A549 treated with AZD9567 at 1 μM for 4 hours (cell line): Measurements from ENCODE around the gene FAM240A. TPM values are rescaled to one million over a fixed set of nuclear protein-coding genes. Genes with fewer than 3 reads are reported as not detected.

Experiments used
- total RNA-seq: library from RNA; stranded (reverse); fragments of 200-300 nt; extraction: Qiagen RNA extraction; gene quantifications from 5 replicates; pipeline ENCODE4 v1.2.3, GENCODE V29; 2022; ENCODE audit not compliant: insufficient read depth

FAM240A gene
- not detected in 5 replicates for total RNA-seq

GRCh38 chr3:46612324-46612723 lies at the start of gene FAM240A:
Gene FAM240A, plus strand, starts transcription at chr3:46612525. Its CDS starts 159 bp downstream, at chr3:46612684.

GRCh38 chr3:46566040-46566641 lies 46.2 kb upstream of the FAM240A start, which contains the start of gene LRRC2:
Gene LRRC2, minus strand, starts transcription at chr3:46566302. Its CDS starts 14,711 bp downstream, at chr3:46551591.

Other genes starting within 250 kb of the FAM240A start
- not detected in 5 replicates for gene CCR5, start 241.6 kb upstream of the FAM240A start, total RNA-seq
- 0.05 to 0.11 TPM (median 0.09 TPM) in 4 of 5 replicates, not detected in the other for gene CCRL2, start 205.3 kb upstream of the FAM240A start, total RNA-seq
- gene LTF, start 147.6 kb upstream of the FAM240A start, total RNA-seq: 0.05 TPM in 1 of 5 replicates, not detected in the others
- not detected in 5 replicates for gene RTP3, start 114.5 kb upstream of the FAM240A start, total RNA-seq
- gene LRRC2, start 46.2 kb upstream of the FAM240A start, total RNA-seq: 0.01 TPM in 1 of 5 replicates, not detected in the others
- gene ALS2CL, start 81.2 kb downstream of the FAM240A start, total RNA-seq: 6.9 to 9.9 TPM (median 8.0 TPM) in 5 replicates
- gene TMIE, start 88.9 kb downstream of the FAM240A start, total RNA-seq: 0.07 to 0.20 TPM (median 0.12 TPM) in 4 of 5 replicates, not detected in the other
- gene PRSS50, start 105.3 kb downstream of the FAM240A start, total RNA-seq: not detected in 5 replicates